ENCODE data around the gene FADS6. TPM values are rescaled to one million over a fixed set of nuclear protein-coding genes. Genes with fewer than 3 reads are reported as not detected.

The FADS6 gene
- polyA plus RNA-seq (2011; rRNA removed) (not detected in 2 replicates), polyA minus RNA-seq (2011; rRNA and poly(A)+ RNA removed) (not detected in 2 replicates)

- DNase-seq (ENCODE audit: low read depth), result no peak
- Histone ChIP-seq H3K27me3 (ENCODE audit: control insufficient read depth, insufficient read depth, low read length) (peaks cover 44% of the 10 kb centered on the region), H3K36me3 (ENCODE audit: control insufficient read depth, insufficient read depth, low read length) (no peaks in the 10 kb centered on the region), H3K4me3 (ENCODE audit: low read depth, low read length) (no peak within 1 kb of the TSS)
- ChIA-PET CTCF (no interaction called here), POLR2A (no interaction called here)
- TF ChIP-seq CTCF (IDR thresholded peaks at IDR 0.05; ENCODE audit: insufficient read depth, low read depth, low read length), result no peak
These were observed at the start of gene FADS6 for GRCh38 chr17:74892974-74893911. FADS6 (minus strand) TSS chr17:74893633; CDS start chr17:74893595, 38 bp downstream.

GRCh38 chr17:74941128-74941725 lies 47.8 kb upstream of the FADS6 start:
- Histone ChIP-seq H3K27me3 (ENCODE audit: control insufficient read depth, insufficient read depth, low read length) (peaks cover 32% of the 10 kb centered on the region), H3K4me3 (ENCODE audit: low read depth, low read length) (no peak overlapping the region), H3K36me3 (ENCODE audit: control insufficient read depth, insufficient read depth, low read length) (no peaks in the 10 kb centered on the region)
- DNase-seq (ENCODE audit: low read depth), result no peak
- TF ChIP-seq CTCF (IDR thresholded peaks at IDR 0.05; ENCODE audit: insufficient read depth, low read depth, low read length), result no peak
- ChIA-PET CTCF (interaction anchor here (0.5 to 0.7 kb wide), 2 partner anchors 20 to 78 kb away, joined by 3 read pairs; no protein-coding TSS in a partner anchor), POLR2A (no interaction called here)

- ChIA-PET CTCF (interaction anchor here (0.6 to 1.3 kb wide), 5 partner anchors 9 to 22 kb away, joined by 3 to 5 read pairs (median 4); no protein-coding TSS in a partner anchor), POLR2A (no interaction called here)
- peaks cover 42% of the 10 kb centered on the region for H3K27me3 ChIP-seq (ENCODE audit: control insufficient read depth, insufficient read depth, low read length)
These were observed 46.1 kb upstream of the FADS6 start for GRCh38 chr17:74939534-74939933.

GRCh38 chr17:74938194-74938950 lies 44.9 kb upstream of the FADS6 start:
- CTCF ChIA-PET, result interaction anchor here (1.2 to 1.9 kb wide), 4 partner anchors 11 to 23 kb away, joined by 4 to 7 read pairs (median 4); no protein-coding TSS in a partner anchor
- POLR2A ChIA-PET, result no interaction called here

More at GRCh38 chr17:74939534-74939933, 46.1 kb upstream of the FADS6 start:
- H3K4me3 ChIP-seq (ENCODE audit: low read depth, low read length), result no peak overlapping the region
- no peak for DNase-seq (ENCODE audit: low read depth)
- no peak for TF ChIP-seq CTCF (IDR thresholded peaks at IDR 0.05; ENCODE audit: insufficient read depth, low read depth, low read length)
- H3K36me3 ChIP-seq (ENCODE audit: control insufficient read depth, insufficient read depth, low read length), result no peaks in the 10 kb centered on the region

More at GRCh38 chr17:74938194-74938950, 44.9 kb upstream of the FADS6 start:
- Histone ChIP-seq H3K36me3 (ENCODE audit: control insufficient read depth, insufficient read depth, low read length) (no peaks in the 10 kb centered on the region), H3K27me3 (ENCODE audit: control insufficient read depth, insufficient read depth, low read length) (peaks cover 42% of the 10 kb centered on the region), H3K4me3 (ENCODE audit: low read depth, low read length) (no peak overlapping the region)
- DNase-seq (ENCODE audit: low read depth), result no peak
- no peak for TF ChIP-seq CTCF (IDR thresholded peaks at IDR 0.05; ENCODE audit: insufficient read depth, low read depth, low read length)
